ENCODE measurements around the gene NACA. TPM values are rescaled to one million over a fixed set of nuclear protein-coding genes. Genes with fewer than 3 reads are reported as not detected.

Gene NACA
- total and polyA plus RNA-seq, 8 donors, result 531 to 2,541 (median 2,355) TPM

DNA sequence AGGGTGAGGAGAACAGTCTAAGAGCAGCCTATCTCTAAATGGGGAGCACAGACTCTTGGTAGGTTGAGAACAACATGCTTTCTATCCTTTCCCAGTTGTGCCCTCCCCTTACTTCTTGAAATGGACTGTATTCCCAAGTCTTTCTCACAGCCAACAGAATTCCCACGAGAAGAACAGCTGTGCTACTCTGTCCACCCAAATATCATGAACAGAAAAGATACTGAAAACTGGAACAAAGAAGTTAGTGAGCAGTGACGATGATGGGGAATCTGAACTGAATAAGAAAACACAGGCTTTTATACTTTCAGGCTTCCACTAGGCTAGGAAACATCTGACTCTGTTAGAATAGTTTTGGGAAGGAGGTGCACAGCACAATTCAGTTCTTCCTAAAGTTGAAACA lies 3.4 kb downstream of the NACA start:
- Histone ChIP-seq H3K36me3 (peaks cover 0 to 36% of the 10 kb centered on the region in 2 donors), H3K4me1 (peaks cover 17 to 74% of the 10 kb centered on the region in 2 donors), H3K9me3 (no peaks in the 10 kb centered on the region), H3K4me3 (peak overlapping the region in 1 of 2 donors; percentile 71), H3K27me3 (no peaks in the 10 kb centered on the region), H3K27ac (peak overlapping the region in 1 of 2 donors; percentile 83)
- intact Hi-C loops (cut with DNase I), result no loop called here
- TF ChIP-seq, protein P1, sequence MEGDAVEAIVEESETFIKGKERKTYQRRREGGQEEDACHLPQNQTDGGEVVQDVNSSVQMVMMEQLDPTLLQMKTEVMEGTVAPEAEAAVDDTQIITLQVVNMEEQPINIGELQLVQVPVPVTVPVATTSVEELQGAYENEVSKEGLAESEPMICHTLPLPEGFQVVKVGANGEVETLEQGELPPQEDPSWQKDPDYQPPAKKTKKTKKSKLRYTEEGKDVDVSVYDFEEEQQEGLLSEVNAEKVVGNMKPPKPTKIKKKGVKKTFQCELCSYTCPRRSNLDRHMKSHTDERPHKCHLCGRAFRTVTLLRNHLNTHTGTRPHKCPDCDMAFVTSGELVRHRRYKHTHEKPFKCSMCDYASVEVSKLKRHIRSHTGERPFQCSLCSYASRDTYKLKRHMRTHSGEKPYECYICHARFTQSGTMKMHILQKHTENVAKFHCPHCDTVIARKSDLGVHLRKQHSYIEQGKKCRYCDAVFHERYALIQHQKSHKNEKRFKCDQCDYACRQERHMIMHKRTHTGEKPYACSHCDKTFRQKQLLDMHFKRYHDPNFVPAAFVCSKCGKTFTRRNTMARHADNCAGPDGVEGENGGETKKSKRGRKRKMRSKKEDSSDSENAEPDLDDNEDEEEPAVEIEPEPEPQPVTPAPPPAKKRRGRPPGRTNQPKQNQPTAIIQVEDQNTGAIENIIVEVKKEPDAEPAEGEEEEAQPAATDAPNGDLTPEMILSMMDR (IDR thresholded peaks at IDR 0.05), result no peak
- DNase-seq, result no peak
- no peak for ATAC-seq

DNA sequence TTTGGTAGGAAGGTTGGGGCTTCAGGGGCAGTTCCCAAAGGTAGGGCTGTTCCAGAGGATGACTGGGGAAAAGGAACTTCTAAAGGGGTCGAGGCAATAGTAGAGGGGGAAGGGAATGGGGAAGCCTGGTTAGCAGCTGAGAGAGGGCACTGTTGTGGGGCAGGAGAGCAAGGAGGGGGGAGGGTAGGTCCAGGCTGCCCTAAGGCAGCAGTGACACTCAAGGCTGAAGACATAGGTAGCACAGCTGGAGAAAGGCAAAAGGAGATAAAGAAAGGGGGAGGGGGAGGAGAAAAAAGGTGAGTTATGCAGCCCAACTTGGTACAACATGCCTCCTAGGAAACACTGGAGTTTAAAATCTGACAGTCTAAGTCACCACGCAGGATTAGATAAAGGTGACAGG lies 3.9 kb downstream of the NACA start:
- Histone ChIP-seq H3K27ac (peak overlapping the region in 1 of 2 donors; percentile 83), H3K36me3 (peaks cover 0 to 40% of the 10 kb centered on the region in 2 donors)
- DNase-seq, result no peak

DNA sequence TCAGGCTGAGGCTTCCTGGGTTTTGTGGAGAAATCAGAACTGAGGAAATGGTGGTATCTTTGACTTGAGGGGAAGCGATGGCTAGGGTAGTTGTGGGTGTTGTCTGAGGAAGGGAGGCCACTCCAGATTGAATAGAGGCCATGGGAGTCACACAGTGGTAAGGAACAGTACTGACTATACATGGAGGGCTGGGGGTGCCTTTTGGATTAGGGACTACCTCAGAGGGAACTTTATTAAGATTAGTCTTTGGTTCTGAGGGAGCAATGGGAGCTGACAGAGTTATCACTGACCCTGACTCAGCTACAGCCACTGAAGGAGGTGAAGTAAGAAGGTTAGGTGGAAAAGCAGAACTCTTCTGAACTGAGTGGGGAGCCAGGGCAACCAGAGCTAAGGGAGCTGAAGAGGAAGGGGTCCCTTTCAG lies 4.4 kb downstream of the NACA start:
- intact Hi-C loops (cut with DNase I), result no loop called here
- H3K27ac ChIP-seq, result peak overlapping the region in 1 of 2 donors; percentile 83
- no peak for DNase-seq

More for the DNA sequence above, 3.9 kb downstream of the NACA start:
- TF ChIP-seq, protein P1 (IDR thresholded peaks at IDR 0.05), result no peak
- H3K9me3 ChIP-seq, result no peaks in the 10 kb centered on the region
- H3K4me1 ChIP-seq, result peaks cover 17 to 78% of the 10 kb centered on the region in 2 donors
- H3K27me3 ChIP-seq, result no peaks in the 10 kb centered on the region
- no peak for ATAC-seq
- intact Hi-C loops (cut with DNase I), result no loop called here
- H3K4me3 ChIP-seq, result peak overlapping the region in 1 of 2 donors; percentile 71

DNA sequence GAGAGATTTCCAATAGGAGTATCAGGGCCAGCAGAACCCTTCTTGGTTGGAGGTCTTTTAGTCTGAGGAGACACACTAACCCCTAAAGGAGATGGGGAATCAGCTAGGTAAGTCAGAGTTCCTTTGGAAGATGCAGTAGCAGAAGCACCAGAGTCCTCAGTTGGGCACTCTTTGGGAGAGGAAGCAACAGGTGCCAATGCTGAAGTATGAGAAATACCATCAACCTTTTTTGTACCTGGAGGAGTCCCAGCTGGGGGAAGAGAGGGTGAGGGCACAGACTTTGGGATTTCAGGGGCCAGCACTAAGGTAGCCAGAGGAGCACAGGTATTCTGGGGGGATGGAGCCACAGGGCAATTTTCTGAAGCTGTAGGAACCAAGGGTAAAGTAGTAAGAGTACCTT lies 6.0 kb downstream of the NACA start:
- no peak for ATAC-seq
- peaks cover 17 to 84% of the 10 kb centered on the region in 2 donors for H3K4me1 ChIP-seq
- TF ChIP-seq, protein P1 (IDR thresholded peaks at IDR 0.05), result no peak
- no peaks in the 10 kb centered on the region for H3K9me3 ChIP-seq
- peaks cover 4 to 61% of the 10 kb centered on the region in 2 donors for H3K36me3 ChIP-seq
- no peaks in the 10 kb centered on the region for H3K27me3 ChIP-seq
- H3K27ac ChIP-seq, result no peak overlapping the region
- DNase-seq, result no peak
- intact Hi-C loops (cut with DNase I), result no loop called here
- H3K4me3 ChIP-seq, result no peak overlapping the region

More for the DNA sequence above, 4.4 kb downstream of the NACA start:
- ATAC-seq, result no peak
- no peaks in the 10 kb centered on the region for H3K27me3 ChIP-seq
- no peaks in the 10 kb centered on the region for H3K9me3 ChIP-seq
- peaks cover 17 to 77% of the 10 kb centered on the region in 2 donors for H3K4me1 ChIP-seq
- peaks cover 0 to 44% of the 10 kb centered on the region in 2 donors for H3K36me3 ChIP-seq
- TF ChIP-seq, protein P1 (IDR thresholded peaks at IDR 0.05), result no peak
- H3K4me3 ChIP-seq, result peak overlapping the region in 1 of 2 donors; percentile 71

DNA sequence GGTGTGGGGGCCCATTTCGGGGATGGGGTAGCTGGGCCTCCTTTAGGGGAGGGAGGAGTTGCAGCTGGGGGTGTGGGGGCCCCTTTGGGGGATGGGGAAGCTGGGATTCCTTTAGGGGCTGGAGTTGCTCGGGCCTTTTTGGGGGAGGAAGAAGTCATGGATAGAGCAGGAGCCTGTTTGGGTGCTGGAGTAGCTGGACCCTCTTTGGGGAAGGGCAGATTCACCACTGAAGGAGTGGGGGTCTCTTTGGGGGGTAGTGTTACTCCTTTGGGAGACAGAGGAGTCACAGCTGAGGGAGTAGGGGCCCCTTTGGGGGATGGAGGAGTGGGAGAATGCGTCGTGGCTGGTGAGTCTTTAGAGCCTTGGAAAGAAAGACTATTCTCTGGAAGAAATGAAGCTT lies 6.5 kb downstream of the NACA start:
- intact Hi-C loops (cut with DNase I), result no loop called here
- ATAC-seq, result no peak
- H3K4me1 ChIP-seq, result peaks cover 17 to 84% of the 10 kb centered on the region in 2 donors
- no peaks in the 10 kb centered on the region for H3K9me3 ChIP-seq
- no peak overlapping the region for H3K4me3 ChIP-seq
- no peaks in the 10 kb centered on the region for H3K27me3 ChIP-seq
- no peak overlapping the region for H3K27ac ChIP-seq
- TF ChIP-seq, protein P1 (IDR thresholded peaks at IDR 0.05), result no peak
- peak in 1 of 4 donors; percentile 2 for DNase-seq
- H3K36me3 ChIP-seq, result peaks cover 9 to 65% of the 10 kb centered on the region in 2 donors

Measured in left lung (tissue), 10 donors.